HepG2 (cell line): ENCODE data around the gene STMN1. TPM values are rescaled to one million over a fixed set of nuclear protein-coding genes. Genes with fewer than 3 reads are reported as not detected.

Source experiments
- ATF7-NPFF ChIP-seq: sonication (generic); formaldehyde crosslinking; IDR thresholded peaks from 2 replicates; pipeline ENCODE4 v1.8.1; 2023; ENCODE audit warnings: mild to moderate bottlenecking, low read depth, missing genetic modification reagents, moderate library complexity
- CBFB ChIP-seq: sonication (generic); formaldehyde crosslinking; IDR thresholded peaks from 2 replicates; pipeline ENCODE4 v1.4.0; 2020; ENCODE audit warnings: missing genetic modification reagents
- GATAD2A ChIP-seq: IDR thresholded peaks from 2 replicates; pipeline ENCODE4 v1.6.1; 2016
- HDAC6 ChIP-seq: fragments of 200-600 bp; sonication (generic); IDR thresholded peaks from 2 replicates; pipeline ENCODE4 v1.7.0; 2017; ENCODE audit warnings: mild to moderate bottlenecking, antibody characterized with exemption, low read length, low read depth
- HMG20A ChIP-seq: IDR thresholded peaks from 2 replicates; pipeline ENCODE4 v1.6.1; 2016; ENCODE audit warnings: borderline replicate concordance
- MEF2D ChIP-seq: sonication (generic); formaldehyde crosslinking; IDR thresholded peaks from 2 replicates; pipeline ENCODE4 v1.5.1; 2020; ENCODE audit warnings: mild to moderate bottlenecking, missing genetic modification reagents
- MEIS1 ChIP-seq: sonication (generic); formaldehyde crosslinking; IDR thresholded peaks from 2 replicates; pipeline ENCODE4 v1.9.0; 2021; ENCODE audit warnings: mild to moderate bottlenecking, missing genetic modification reagents, moderate library complexity, borderline replicate concordance
- MTF1 ChIP-seq: sonication (generic); formaldehyde crosslinking; IDR thresholded peaks from 2 replicates; pipeline ENCODE4 v1.5.0; 2020; ENCODE audit warnings: missing genetic modification reagents
- NFYC ChIP-seq: IDR thresholded peaks from 2 replicates; pipeline ENCODE4 v1.6.1; 2016; ENCODE audit warnings: missing genetic modification reagents, missing compliant biosample characterization
- ZFX ChIP-seq: sonication (generic); formaldehyde crosslinking; IDR thresholded peaks from 2 replicates; pipeline ENCODE4 v1.4.0; 2020; ENCODE audit warnings: mild to moderate bottlenecking, low read depth, missing genetic modification reagents, moderate library complexity
- ZNF224 ChIP-seq: sonication (generic); formaldehyde crosslinking; IDR thresholded peaks from 2 replicates; pipeline ENCODE4 v1.5.0; 2020; ENCODE audit warnings: mild to moderate bottlenecking, missing genetic modification reagents
- ZNF430 ChIP-seq: sonication (generic); formaldehyde crosslinking; IDR thresholded peaks from 2 replicates; pipeline ENCODE4 v1.9.0; 2021; ENCODE audit warnings: mild to moderate bottlenecking, missing genetic modification reagents
- ZNF468 ChIP-seq: sonication (generic); formaldehyde crosslinking; IDR thresholded peaks from 2 replicates; pipeline ENCODE4 v1.8.0; 2022; ENCODE audit warnings: mild to moderate bottlenecking, moderate library complexity, missing genetic modification reagents
- ZNF558 ChIP-seq: sonication (generic); formaldehyde crosslinking; IDR thresholded peaks from 2 replicates; pipeline ENCODE4 v1.9.0; 2022; ENCODE audit warnings: mild to moderate bottlenecking, missing genetic modification reagents, borderline replicate concordance
- ZNF598 ChIP-seq: sonication (generic); formaldehyde crosslinking; IDR thresholded peaks from 2 replicates; pipeline ENCODE4 v1.5.1; 2020; ENCODE audit warnings: mild to moderate bottlenecking, missing genetic modification reagents, borderline replicate concordance
- ZNF619 ChIP-seq: sonication (generic); formaldehyde crosslinking; IDR thresholded peaks from 2 replicates; pipeline ENCODE4 v1.4.0; 2020; ENCODE audit warnings: mild to moderate bottlenecking, missing genetic modification reagents
- ZNF737 ChIP-seq: sonication (generic); formaldehyde crosslinking; IDR thresholded peaks from 2 replicates; pipeline ENCODE4 v1.5.0; 2020; ENCODE audit warnings: missing genetic modification reagents, mild to moderate bottlenecking, borderline replicate concordance
- polyA plus RNA-seq, 8 experiments: library from polyadenylated mRNA; depleted of rRNA in 3 of 8; stranded (reverse) in 7 of 8; unstranded in 1 of 8; fragments of >200 nt; fragmentation: Illumina TruSeq in 4 of 8; extraction: Trizol in 4 of 8; gene quantifications; 2 replicates each; pipeline versions ENCODE4 v1.2.1 to v1.2.3, GENCODE V29; 2011 to 2016; ENCODE audit warnings: low read depth in 4 of 8, missing spikeins in 1 of 8, mixed read lengths in 1 of 8; ENCODE audit not compliant: insufficient read depth in 1 of 8
- total RNA-seq, 5 experiments: library from RNA; depleted of rRNA; stranded (reverse); fragments of >200 nt; fragmentation: Illumina TruSeq; extraction: Trizol; gene quantifications; 2 replicates each; pipeline ENCODE4 v1.2.3, GENCODE V29; 2016; ENCODE audit warnings: low read depth in 1 of 5
- TF ChIP-seq, protein P1 (sequence below): sonication (generic); formaldehyde crosslinking; IDR thresholded peaks from 2 replicates; pipeline ENCODE4 v1.5.0; 2020; ENCODE audit warnings: missing genetic modification reagents, mild to moderate bottlenecking, borderline replicate concordance
- TF ChIP-seq, protein P2 (sequence below): sonication (generic); formaldehyde crosslinking; IDR thresholded peaks from 2 replicates; pipeline ENCODE4 v1.5.0; 2020; ENCODE audit warnings: mild to moderate bottlenecking, missing genetic modification reagents, borderline replicate concordance
- TF ChIP-seq, protein P3 (sequence below): IDR thresholded peaks from 2 replicates; pipeline ENCODE4 v1.6.1; 2016; ENCODE audit warnings: low read depth, borderline replicate concordance
- TF ChIP-seq, protein P4 (sequence below): IDR thresholded peaks from 2 replicates; pipeline ENCODE4 v1.4.0; 2020; ENCODE audit warnings: mild to moderate bottlenecking, missing genetic modification reagents

STMN1 gene
- total and polyA plus RNA-seq, 2 of the 13 experiments (the other 11 are each of a cell fraction or from before 2014, with no cell fraction given), result 45.9 to 409 TPM

DNA sequence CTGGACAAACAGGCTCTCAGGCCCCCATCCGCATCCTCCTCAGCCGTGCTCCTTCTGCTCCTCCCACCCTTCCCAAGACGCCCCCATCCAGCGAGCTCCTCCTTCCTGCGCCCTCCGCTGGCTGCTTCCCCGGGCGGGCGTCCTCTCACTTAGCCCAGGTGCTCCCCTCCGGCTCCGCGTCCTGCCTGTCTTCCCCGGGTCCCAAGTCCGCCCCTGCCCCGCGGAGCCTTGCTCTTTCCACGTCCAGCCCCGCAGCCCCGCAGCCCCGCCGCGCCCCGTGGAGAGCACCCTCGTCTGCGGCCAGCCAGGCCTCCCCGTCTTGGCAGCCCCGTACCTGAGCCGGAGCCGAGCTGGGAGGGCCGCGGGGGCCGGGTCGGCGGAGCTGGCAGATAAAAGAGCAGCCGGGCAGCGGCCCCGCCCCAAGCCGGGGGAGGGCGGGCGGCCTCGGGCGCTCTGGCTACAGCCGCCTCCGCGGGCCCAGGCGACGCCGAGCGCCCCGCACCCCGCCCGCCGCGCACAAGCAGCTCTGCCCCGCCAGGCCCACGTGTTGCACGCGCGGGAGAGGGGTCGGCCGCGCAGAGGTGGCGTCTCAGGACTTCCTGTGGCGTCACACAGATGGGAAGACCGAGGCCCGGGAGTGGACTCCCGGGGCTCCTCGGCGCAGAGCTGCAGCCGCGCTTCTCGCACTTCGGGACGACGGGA lies 30.9 kb downstream of the STMN1 start, which contains the start of gene PAQR7 (continued):
- TF ChIP-seq ZNF468 (CRISPR knock-in tag), result peak; percentile 88; the same call in 1 of the 2 replicates
- 0 out of 2 replicates have a peak, but pooled peaks have one; percentile 26 for TF ChIP-seq ZNF619 (CRISPR knock-in tag)
- TF ChIP-seq, protein P1, sequence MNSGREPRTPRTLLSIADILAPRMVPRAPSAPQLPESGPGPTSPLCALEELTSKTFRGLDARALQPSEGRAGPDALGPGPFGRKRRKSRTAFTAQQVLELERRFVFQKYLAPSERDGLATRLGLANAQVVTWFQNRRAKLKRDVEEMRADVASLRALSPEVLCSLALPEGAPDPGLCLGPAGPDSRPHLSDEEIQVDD (CRISPR knock-in tag), result peak; percentile 98
- TF ChIP-seq, protein P2, sequence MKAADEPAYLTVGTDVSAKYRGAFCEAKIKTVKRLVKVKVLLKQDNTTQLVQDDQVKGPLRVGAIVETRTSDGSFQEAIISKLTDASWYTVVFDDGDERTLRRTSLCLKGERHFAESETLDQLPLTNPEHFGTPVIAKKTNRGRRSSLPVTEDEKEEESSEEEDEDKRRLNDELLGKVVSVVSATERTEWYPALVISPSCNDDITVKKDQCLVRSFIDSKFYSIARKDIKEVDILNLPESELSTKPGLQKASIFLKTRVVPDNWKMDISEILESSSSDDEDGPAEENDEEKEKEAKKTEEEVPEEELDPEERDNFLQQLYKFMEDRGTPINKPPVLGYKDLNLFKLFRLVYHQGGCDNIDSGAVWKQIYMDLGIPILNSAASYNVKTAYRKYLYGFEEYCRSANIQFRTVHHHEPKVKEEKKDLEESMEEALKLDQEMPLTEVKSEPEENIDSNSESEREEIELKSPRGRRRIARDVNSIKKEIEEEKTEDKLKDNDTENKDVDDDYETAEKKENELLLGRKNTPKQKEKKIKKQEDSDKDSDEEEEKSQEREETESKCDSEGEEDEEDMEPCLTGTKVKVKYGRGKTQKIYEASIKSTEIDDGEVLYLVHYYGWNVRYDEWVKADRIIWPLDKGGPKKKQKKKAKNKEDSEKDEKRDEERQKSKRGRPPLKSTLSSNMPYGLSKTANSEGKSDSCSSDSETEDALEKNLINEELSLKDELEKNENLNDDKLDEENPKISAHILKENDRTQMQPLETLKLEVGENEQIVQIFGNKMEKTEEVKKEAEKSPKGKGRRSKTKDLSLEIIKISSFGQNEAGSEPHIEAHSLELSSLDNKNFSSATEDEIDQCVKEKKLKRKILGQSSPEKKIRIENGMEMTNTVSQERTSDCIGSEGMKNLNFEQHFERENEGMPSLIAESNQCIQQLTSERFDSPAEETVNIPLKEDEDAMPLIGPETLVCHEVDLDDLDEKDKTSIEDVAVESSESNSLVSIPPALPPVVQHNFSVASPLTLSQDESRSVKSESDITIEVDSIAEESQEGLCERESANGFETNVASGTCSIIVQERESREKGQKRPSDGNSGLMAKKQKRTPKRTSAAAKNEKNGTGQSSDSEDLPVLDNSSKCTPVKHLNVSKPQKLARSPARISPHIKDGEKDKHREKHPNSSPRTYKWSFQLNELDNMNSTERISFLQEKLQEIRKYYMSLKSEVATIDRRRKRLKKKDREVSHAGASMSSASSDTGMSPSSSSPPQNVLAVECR, result peak; percentile 55; the same call in 1 of the 2 replicates
- TF ChIP-seq MEIS1, result peak; percentile 68; the same call in 1 of the 2 replicates
- no peak for TF ChIP-seq HMG20A (CRISPR knock-in tag)
- peak; percentile 87 for TF ChIP-seq ZNF430 (CRISPR knock-in tag)
- TF ChIP-seq CBFB (CRISPR knock-in tag), result peak; percentile 59; the same call in 1 of the 2 replicates
- TF ChIP-seq, protein P3, sequence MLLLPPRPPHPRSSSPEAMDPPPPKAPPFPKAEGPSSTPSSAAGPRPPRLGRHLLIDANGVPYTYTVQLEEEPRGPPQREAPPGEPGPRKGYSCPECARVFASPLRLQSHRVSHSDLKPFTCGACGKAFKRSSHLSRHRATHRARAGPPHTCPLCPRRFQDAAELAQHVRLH (CRISPR knock-in tag), result peak; percentile 54; the same call in 1 of the 2 replicates
- peak; percentile 91; the same call in 1 of the 2 replicates for TF ChIP-seq ZNF558 (CRISPR knock-in tag)
- peak; percentile 82 for TF ChIP-seq ZFX
- TF ChIP-seq ATF7-NPFF, result peak; percentile 97
- peak; percentile 34; the same call in 1 of the 2 replicates for TF ChIP-seq NFYC (CRISPR knock-in tag)
- TF ChIP-seq MTF1 (CRISPR knock-in tag), result peak; percentile 57; the same call in 1 of the 2 replicates
- TF ChIP-seq HDAC6, result no peak
- TF ChIP-seq ZNF224 (CRISPR knock-in tag), result peak; percentile 69
- TF ChIP-seq ZNF598 (CRISPR knock-in tag), result no peak
- TF ChIP-seq MEF2D (CRISPR knock-in tag), result no peak
- no peak for TF ChIP-seq GATAD2A (CRISPR knock-in tag)
- TF ChIP-seq ZNF737 (CRISPR knock-in tag), result no peak
- TF ChIP-seq, protein P4, sequence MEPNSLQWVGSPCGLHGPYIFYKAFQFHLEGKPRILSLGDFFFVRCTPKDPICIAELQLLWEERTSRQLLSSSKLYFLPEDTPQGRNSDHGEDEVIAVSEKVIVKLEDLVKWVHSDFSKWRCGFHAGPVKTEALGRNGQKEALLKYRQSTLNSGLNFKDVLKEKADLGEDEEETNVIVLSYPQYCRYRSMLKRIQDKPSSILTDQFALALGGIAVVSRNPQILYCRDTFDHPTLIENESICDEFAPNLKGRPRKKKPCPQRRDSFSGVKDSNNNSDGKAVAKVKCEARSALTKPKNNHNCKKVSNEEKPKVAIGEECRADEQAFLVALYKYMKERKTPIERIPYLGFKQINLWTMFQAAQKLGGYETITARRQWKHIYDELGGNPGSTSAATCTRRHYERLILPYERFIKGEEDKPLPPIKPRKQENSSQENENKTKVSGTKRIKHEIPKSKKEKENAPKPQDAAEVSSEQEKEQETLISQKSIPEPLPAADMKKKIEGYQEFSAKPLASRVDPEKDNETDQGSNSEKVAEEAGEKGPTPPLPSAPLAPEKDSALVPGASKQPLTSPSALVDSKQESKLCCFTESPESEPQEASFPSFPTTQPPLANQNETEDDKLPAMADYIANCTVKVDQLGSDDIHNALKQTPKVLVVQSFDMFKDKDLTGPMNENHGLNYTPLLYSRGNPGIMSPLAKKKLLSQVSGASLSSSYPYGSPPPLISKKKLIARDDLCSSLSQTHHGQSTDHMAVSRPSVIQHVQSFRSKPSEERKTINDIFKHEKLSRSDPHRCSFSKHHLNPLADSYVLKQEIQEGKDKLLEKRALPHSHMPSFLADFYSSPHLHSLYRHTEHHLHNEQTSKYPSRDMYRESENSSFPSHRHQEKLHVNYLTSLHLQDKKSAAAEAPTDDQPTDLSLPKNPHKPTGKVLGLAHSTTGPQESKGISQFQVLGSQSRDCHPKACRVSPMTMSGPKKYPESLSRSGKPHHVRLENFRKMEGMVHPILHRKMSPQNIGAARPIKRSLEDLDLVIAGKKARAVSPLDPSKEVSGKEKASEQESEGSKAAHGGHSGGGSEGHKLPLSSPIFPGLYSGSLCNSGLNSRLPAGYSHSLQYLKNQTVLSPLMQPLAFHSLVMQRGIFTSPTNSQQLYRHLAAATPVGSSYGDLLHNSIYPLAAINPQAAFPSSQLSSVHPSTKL (CRISPR knock-in tag), result peak; percentile 63
